ENCODE results near the gene CSGALNACT2.

CSGALNACT2 gene

DNA sequence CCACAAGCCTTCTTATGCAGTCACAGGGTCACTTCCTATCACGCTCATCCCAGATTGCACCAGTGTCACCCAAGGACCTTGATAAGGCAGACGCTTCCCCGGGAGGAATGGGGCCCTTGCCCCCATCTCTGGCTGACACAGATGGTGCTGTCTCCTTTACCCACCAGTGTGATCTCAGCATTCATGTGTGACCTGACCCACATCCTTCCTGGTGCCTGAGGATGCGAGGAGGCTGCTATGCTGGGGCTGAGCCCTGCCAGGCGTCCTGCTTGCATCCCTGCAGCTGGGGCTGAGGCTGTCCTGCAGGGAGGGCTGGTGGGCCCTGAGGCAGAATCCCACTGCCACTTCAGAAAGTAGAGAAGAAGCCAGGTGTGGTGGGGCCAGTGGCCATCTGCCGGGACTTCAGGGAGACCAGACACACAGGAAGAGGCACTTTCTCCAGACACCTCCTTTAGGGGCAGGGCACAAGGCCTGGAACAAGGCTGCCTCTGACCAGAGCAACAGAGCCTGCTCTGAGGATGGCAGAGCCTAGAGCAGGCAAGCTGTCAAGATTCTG lies 93.4 kb downstream of the CSGALNACT2 start:
- DNase-seq, result peak; percentile 59

DNA sequence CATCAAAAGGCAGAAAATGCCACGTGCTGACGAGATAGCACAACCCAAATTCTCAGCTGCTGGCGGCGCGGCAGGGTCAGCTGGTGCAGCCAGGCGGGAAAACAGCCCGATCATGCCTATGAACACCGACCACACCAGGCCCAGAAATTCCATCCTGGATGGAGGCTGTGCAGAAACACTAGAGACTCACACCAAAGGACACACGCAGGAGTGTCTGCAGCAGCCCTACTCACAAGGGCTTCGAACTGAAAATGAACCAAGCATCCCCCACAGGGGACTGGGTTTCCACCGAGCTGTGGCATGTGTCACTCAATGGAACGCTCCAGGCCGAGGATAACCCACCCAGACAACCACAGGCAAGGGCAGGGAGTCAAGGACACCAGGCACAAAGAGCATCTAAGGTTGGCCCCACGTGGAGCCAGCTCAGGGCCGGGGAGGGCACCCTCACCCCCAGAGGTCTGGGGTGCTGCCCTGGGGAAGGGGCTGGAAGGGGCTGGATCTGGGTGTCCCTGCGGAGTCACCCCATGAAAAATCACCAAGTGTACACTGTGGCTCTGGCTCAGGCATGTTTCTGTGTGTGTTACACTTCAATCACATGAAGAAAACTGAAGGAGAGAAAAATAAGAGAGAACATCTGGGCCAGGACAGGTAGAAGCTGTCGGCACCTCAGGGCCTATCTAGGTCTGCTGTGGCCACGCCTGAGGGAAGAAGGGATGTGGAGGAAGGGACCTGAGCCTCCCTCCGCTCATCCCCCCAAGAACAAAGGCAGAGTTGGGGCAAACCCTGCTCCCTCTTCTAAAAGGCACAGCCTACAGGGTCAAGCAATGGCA lies 95.6 kb downstream of the CSGALNACT2 start:
- no peak for DNase-seq

DNA sequence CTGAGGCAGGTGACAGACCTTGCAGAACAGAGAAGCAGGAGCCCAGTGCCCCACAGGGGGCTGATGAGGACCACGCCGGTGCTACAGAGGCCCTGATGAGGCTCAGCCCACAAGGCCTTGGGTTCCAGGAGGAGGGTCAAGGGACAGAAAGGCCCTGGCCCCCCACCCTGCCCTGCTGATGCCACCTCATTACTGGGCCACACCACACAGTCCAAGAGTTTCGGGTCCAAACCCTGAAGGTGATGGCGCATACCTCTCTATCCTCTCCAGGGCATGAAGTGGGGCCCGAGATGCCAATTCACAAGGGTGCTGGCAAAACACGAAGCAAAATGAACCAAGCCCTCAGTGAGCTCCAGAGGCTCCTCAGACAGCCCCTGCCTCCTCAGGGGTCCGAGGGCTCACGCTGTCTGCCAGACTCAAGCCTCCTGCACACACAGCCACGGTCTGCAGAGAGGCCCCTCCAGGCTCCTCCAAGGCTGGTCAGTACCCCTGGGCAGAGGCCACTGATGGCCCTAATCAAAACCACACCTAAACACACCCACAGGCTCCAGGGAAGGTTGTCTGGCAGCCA lies 96.3 kb downstream of the CSGALNACT2 start:
- no peak for DNase-seq
